CD4-positive, alpha-beta T cell treated with Interleukin-10 for 1 hour (primary cell): ENCODE measurements around the gene MERTK.
A peak's percentile ranks its signal among the peaks of the same experiment; 100 is the strongest.
"Not testable (repeated sequence)": the region's sequence is repeated elsewhere in the genome, so short reads cannot be mapped to it uniquely, and the experiment has no call there.

Experiments used
- DNase-seq: peaks from one replicate; pipeline ENCODE4 v3.0.0-alpha.2; 2020

The MERTK gene

DNA sequence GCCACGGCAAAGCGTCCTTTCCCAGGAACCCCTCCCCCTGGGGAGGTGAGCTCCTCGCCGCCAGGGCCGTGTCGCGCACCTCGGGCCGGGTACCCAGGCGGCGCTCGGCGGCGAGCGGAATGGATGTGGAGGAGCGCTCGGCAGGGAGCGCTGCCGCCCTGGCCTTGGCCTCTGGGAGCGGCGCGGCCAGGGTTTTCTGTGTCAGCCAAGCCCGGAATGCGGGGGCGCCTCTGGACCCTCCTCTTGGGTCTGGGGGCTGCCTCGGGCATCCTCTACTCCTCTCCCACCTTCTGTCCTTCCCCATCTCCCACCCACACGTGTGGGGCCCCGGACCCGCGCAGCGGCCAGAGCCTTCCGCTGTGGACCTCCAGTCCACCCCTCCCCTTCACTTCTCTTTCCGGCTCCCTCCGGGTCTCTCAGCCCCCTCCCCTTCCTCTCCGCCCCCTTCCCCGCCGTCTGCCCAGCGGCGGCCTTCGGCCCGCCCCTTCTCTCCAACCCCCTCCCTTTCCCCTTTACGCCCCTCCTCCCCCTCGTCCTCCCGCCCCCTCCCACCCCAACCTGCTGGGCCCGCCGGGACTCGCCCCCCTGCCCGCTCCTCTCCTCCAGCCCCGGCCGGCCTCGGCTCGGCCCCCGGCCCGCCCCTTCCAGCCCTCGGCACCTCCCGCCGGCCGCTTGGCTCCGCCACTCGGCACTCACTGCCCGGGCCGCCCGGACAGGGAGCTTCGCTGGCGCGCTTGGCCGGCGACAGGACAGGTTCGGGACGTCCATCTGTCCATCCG, at the start of gene MERTK:
MERTK (plus strand) TSS at position 684 of the 779 bp plus-strand sequence. CDS start 129 bp downstream, outside the sequence.
- peak; percentile 43 for DNase-seq

DNA sequence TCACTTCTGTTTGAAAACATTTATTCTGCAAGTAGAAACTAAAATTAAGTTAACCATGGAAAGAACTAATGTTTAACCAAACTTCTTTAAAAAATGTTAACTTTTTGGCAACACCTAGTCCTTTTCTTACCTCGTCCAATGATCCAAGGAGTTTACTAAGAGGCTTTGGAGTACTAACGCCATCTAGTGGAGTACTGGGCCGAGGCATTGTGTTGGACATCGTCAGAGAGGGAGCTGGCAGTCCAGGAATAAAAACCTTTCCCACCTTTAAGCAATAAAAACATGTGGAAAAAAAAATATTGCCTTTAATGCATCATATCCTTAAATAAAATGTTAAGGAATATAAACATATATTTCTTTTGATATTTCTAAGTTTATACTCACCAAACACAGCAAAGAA, 47.8 kb upstream of the MERTK start:
- DNase-seq: peak; percentile 21

DNA sequence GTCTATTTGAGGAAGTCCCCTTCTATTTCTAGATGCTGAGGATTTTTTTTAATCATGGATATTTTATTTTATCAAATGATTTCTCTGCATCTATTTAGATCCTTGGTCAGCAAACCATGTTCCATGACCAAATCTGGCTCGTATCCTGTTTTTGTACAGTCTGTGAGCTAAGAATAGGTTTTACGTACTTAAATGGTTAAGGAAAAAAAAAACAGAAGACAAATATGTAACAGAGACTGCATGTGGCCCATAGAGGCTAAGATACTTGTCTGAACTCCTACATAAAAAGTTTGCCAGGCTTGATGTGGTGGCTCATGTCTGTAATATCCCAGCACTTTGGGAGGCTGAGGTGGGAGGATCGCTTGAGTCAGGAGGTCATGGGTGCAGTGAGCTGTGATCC, 45.9 kb upstream of the MERTK start:
- not testable (repeated sequence) for DNase-seq

DNA sequence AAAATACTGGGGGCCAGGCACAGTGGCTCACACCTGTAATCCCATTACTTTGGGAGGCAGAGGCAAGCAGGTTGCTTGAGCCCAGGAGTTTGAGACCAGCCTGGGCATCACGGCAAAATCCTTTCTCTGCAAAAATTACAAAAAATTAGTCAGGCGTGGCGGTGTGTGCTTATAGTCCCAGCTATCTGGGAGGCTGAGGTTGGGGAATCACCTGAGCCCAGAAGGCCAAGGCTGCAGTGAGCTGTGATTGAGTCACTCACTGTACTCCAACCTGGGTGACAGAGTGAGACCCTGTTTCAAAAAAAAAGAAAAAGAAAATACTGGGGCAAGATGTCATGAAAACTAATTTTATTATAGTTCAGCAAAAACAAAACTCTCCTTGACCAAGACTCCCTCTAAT, 38.4 kb upstream of the MERTK start:
- DNase-seq: not testable (repeated sequence)

DNA sequence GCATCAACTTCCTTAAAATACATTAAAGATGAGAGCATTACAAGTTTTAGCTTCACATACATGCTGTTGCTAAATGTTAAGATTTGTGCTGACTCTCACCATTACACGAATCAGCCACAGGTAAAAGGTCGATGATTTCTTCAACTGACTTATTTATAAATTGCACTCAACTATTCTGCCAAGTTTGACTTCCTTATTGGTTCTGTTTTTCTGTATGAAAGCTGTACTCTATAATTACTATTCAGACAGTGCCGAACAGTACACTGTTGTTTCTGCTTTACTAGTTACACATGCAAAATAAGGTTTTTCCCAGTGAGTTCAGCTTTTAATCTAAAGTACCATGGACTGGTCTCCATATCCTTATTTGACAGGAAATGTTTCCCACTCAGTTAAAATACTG, 33.3 kb upstream of the MERTK start:
- not testable (repeated sequence) for DNase-seq

DNA sequence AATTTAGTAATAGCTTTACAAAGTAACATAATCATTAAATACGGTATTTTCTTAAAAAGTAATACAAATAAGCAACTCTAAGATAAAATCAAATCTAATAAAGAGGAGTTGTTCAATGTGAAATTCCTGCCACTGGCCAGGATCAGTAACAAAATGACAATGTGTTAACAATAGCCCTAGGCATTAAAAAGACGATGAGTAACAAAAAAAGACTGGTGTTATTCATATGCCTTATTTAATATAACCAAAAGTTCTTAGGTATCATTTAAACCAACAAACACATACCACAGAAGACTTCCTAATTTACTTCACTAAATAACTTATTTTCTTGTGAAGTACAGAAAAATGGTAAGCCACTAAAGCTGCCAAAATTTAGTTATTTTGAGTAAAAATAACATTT, 25.6 kb upstream of the MERTK start:
- not testable (repeated sequence) for DNase-seq

DNA sequence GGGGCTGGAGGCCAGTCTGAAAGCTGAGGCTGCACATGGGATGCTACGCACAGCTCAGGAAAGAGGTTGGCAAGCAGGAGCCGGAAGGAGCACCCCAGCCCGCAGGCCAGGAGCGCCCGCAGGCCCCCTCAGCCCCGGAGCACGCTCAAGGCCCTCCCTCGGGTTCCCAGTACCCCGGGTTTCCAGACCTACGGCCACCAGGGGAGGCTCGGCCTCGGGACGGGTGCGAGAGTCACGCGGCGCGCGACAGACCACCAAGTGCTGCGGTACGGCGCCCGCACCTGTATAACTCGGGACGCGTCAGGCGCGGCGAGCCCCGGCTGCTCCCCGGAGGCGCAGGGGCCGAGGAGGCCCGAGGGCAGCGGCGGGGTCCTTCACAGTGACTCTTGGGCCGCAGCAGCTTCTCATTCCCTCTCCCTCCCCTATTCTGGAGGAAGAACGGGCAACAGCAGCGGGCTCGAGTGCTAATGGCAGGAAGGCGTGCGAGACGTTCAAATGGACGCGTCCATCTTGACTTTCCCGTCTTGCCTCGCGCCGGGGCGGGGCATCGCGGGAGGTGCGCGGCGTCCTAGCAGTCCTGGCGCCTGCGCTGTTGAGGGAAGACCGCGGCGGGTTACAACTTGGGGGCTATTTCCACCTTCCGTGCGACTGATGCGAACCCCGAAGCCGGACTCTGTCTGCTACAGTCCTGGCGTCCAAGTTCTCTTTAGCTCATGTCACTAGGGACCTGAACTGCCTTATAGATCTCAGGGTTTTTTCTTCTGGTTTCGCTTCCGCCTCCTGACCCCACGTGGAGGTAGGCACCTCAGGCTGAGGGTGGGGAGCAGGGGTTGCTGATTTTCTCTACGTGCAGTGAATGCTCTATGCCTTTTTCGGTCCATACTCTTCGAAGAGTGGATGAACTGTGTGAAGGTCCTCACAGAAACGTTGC, 14.5 kb upstream of the MERTK start, which contains the start of gene ANAPC1:
ANAPC1 (minus strand) TSS at position 533 of the 931 bp plus-strand sequence. CDS start 3,368 bp downstream, outside the sequence.
- DNase-seq: peak; percentile 84

DNA sequence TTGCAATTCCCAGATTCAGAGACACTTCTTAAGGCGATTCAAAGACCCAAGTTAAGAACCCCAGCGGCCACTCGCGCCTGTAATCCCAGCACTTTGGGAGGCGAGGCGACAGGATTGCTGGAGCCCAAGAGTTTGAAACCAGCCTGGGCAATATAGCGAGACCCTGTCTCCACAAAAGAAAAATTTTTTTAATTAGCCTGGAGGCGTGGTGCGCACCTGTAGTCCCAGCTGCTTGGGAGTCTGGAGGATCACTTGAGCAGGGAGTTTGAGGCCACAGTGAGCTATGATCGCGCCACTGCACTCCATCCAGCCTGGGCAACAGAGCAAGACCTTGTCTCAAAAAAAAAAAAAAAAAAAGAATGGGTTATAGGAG, 13.8 kb upstream of the MERTK start:
- DNase-seq: no peak

DNA sequence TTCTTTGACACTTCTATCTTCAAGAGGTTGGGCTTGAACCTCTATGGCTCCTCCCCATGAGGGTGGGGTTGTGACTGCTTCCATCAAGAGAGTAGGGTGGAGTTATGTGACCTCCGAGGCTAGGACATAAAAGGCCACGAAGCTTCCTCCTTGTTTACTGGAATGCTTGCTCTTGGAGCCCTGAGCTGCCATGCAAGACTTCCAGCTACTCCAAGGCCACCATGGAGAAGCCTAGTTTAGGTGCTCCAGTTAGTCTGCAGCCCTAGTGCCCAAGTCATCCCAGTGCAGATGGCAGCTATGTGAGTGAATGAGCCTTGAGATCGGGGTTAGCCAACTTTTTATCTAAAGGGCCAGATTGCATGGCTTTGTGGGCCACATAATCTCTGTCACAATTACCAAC, 2.4 kb upstream of the MERTK start:
- DNase-seq: no peak

DNA sequence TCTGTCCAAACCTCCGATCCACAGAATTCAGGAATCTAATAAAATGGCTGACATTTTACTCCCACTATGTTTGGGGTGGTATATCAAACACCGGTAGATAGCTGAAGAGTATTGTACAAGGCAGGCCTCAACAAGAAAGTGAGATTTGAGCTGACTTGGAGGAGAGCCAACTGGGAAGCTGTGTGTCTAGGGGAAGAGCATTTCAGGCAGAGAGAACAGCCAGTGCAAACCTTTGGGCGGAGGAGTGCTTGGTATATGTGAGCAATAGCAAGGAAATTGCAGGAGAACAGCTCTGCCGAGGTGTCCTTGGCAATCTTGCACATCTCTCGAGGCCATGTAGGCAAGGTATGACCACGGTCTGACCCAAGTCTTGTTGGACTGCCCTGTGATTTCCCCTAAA, 1.8 kb upstream of the MERTK start:
- DNase-seq: no peak

DNA sequence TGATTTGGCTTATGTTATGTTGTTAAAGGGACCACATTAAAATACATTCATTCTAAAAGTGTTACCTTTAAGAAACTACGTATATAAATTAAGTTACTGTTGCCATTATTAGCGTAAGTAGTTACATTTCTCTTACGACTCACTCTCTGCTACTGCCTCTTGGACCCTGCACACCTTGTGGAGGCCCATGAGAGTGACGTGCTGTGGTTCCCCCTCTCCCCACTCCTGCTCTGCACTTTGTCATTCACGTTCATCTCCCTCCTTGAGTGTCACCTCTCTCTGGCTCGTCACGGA, 830 bp upstream of the MERTK start:
- no peak for DNase-seq

DNA sequence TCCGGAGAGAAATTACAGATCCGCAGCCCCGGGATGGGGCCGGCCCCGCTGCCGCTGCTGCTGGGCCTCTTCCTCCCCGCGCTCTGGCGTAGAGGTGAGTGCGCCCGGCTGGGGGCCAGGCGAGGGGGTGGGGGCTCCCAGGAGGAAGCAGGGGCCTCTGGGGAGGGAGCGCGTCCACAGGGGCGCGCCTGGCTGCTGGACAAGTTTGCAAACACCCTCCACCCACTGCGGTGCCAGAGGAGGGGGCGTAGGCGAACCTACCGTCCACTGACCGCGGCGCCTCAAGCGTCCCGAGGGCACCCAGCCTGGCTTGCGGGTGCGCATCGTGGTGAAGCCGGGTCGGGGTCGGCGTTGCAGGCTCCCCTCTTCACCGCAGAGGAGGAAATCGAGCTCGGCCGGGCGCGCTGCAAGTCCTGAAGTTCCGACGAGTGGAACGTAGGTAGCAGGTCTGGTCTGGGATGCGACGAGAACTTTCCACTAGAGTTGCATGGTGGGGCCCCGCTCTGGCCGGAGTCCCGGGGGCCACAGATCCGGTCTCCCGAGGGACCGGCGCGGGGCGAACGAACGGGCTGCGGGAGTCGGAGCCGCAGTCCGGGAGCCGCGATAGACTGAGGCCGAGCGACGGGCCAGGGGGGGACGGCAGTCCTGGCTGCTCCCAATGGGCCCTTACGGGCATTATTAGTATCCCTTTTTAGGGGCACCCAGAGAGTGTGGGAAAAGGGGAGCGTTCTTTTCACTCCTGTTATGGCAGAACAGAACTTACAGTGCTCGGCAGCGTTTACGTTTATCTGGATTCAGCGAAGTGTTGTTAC, 502 bp downstream of the MERTK start:
- peak; percentile 2 for DNase-seq

DNA sequence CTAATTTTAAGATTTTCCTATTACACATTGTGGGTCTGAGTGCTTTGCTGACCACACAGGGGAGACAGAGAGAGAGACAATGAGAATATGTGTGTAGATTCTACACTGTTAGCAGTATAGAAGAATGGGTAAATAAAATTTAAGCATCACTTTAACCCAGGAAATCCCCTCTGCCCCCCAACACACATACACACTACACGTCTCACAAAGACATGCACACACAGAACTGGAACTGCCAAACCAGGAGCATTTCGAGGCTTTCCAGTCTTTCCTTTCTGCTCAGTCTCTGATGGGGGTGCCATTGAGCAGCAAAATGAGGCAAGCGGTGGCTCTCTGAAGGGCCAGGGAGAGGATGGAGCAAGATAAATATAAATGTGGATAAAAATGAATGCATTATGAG, 2.5 kb downstream of the MERTK start:
- DNase-seq: no peak

DNA sequence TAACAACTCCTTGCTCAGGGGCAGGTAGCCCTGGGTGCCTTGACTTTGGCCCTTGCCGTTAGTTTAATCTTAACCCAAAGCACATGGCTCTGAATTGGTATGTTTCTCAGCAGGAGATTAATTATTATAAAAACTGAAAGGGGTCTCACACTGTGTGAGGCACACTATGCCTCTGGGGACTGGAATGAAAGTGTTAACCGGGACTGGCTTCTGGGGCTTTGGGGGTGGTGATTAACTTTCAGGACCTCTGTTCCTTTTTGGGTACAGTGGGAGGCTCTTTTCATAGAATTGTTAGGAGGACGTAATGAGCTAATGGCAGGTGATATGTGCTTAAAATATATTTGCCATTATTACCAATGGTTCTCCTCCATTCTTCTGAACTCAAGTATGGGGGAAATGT, 5.1 kb downstream of the MERTK start:
- DNase-seq: no peak

DNA sequence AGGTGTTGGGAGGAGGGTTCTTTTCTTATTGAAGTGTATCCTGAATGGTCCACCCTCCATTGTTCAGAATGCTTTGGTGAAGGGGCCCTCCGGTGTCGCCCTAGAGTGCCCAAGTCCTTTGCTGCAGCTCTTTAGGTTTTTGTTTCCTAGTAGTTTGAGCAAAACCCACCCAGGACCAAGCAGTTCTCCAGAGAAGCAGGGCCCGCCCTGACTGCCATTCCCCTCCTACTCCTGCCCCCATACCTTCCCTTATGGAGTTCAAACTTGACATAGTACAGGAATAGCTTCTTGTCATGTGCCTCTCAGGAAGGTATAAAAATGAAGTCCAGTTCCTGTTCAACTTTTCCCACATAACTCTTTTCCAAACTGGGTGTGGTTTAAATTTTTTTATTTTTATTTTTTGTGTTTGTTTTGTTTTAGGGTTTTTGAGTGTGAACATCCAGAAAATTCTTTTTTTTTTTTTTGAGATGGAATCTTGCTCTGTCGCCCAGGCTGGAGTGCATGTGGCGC, 5.6 kb downstream of the MERTK start:
- no peak for DNase-seq

DNA sequence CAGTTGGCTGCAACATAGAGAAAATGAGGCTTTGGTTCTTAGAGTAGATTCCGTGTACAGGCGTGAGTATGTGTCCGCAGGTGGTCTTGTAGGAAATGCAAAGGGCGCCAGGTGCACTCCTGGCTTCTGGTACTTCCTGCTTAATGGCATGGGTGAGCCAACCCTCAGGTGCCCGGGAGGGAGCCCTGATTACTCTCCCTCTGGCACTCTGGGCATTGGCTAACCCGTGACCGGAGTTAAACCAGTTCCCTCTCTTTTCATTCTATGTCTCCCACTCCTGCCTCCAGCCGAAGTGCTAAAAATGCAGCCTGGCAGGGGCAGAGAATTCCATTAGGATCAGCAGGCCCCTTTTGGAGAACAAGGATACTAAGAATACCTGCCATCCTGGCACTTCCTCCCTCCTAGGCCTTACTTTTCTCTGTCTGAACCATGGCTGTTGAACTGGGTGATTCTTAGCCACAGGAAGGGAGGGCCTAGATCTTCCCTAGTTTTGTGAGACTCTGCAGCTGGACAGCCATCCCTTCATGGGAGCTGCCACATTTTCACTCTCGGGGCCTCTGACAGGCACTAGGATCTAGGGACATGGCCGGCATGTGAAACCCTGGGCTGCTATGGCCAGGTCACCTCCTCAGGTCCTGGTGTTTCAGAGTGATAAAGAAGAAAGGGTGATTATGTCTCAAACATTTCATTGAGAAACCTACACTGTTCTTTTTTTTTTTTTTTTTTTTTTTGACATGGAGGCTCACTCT, 6.5 kb downstream of the MERTK start:
- no peak for DNase-seq

DNA sequence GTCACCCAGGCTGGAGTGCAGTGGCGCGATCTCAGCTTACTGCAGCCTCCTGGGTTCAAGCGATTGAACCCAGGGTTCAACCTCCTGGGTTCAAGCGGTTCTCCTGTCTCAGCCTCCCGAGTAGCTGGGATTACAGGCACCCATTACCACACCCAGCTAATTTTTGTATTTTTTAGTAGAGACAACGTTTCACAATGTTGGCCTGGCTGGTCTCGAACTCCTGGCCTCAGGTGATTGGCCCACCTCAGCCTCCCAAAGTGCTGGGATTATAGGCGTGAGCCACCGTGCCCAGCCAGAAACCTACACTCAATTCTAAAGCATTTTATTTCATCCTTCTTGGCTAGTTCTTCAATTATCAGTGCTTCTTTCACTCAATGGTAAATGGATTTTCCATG, 7.1 kb downstream of the MERTK start:
- not testable (repeated sequence) for DNase-seq

DNA sequence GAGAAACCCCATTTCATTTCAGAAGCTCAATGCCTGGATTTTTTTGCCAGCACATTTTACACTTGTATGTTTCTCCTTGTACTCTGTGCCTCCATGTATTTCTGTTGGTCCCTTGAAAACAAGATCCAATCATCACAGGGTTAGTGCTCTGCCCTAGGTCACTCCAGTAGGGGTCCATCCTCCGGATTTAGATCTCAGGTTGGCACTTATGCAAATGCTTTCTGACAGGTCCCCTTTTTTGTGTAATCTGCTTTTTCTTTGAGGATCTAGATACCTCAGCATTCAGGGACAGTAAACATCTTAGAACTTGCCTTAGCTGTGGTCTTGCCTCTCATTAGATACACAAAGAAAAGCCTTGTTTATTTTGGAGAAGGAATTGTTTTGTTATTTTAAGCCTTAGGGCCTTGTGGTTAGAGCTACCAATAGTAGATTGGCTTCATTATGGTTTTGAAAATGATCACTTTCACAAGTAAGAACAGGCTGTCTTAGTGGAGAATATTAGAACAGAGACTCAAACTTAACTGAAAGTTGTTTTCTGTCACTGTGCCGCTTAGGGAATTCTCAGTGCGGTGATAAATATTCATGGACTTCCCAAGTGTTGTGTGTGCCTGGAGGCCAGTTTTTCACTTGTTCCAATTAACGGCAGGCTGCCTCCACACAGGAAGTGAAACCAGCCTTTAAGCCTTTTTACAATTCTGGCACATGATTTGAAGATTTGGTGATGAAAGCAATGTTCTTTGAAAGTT, 7.8 kb downstream of the MERTK start:
- DNase-seq: peak; percentile 2

DNA sequence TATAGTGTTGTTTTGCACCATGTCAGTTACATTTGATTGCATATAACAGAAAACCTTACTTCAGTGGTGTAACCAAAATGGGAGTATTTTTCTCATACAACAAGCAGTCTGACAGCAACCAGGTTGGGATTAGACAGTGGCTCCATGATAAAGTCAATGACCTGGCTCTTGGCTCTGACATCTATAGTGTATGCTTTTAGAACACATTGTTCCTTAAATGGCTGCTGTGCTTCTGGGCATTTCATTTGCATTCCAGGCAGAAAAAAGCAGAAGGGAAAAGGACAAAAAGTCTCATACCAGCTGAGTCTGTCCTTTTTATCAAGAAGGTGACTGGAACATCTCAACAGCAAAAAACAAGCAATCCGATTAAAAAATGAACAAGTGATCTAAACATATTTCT, 10.2 kb downstream of the MERTK start:
- DNase-seq: no peak

DNA sequence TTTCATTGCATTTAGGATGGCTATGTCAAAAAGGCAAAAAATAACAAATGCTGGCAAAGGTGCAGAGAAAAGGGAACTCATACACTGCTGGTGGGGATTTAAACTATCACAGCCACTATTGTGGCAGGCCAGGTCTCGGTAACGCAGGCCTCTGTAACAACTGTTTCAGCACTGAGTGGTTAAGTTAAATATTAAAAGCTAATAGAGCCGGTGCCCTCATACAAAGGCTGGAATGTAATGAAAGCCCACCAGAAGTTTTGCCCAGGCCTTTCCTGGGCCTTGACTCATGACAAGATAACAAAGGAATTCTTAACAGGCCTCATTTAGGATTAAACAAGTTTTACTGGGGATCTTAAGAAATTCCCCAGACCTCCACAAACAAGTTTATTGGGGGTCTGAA, 10.7 kb downstream of the MERTK start:
- DNase-seq: no peak

DNA sequence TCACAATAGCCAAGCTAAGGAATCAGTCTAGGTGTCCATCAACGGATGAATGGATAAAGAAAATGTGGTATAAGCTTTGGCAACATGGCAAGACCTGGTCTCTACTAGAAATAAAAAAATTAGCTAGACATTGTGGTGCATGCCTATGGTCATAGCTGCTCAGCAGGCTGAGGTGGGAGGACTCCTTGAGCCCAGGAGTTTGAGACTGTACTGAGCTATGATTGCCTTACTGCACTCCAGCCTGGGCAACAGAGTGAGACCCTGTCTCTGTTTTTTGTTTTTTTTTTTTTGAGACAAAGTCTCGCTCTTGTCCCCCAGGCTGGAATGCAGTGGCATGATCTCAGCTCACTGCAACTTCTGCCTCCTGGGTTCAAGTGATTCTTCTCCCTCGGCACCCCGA, 11.6 kb downstream of the MERTK start:
- not testable (repeated sequence) for DNase-seq
